Caco-2 (cell line): ENCODE data around the gene PAK4. TPM values are rescaled to one million over a fixed set of nuclear protein-coding genes. Genes with fewer than 3 reads are reported as not detected.

ENCODE experiments used
- BruUV-seq: library from RNA; stranded (reverse); fragments of 400-500 nt; replicated peaks from 2 replicates; lab custom pipeline; 2021; lab: Mats Ljungman, UMichigan
- CTCF ChIA-PET: fragments of 300-600 bp; sonication (Branson Sonifier 250); formaldehyde crosslinking; loops from one replicate; lab custom pipeline; 2022; ENCODE audit warnings: antibody characterized with exemption; lab: Charles Lee
- POLR2A ChIA-PET: fragments of 300-600 bp; sonication (Branson Sonifier 250); formaldehyde crosslinking; loops from one replicate; lab custom pipeline; 2022; ENCODE audit warnings: antibody characterized with exemption; lab: Charles Lee
- DNase-seq, 2 experiments: peaks; one replicate each; pipeline versions ENCODE4 v3.0.0 to v3.0.0-alpha.2; 2020 to 2022
- H3K27me3 ChIP-seq: replicated peaks from 2 replicates; pipeline ENCODE4 v1.6.0; 2011; ENCODE audit warnings: low read length; ENCODE audit not compliant: control insufficient read depth, insufficient read depth
- H3K36me3 ChIP-seq: 2 replicates; pipeline ENCODE4 v1.5.1; 2011; ENCODE audit warnings: low read length; ENCODE audit not compliant: control insufficient read depth, insufficient read depth
- H3K4me1 ChIP-seq: fragments of 250-450 bp; sonication (Bioruptor Pico); 2 replicates; pipeline ENCODE4 v1.5.1; 2020; ENCODE audit warnings: mild to moderate bottlenecking
- H3K4me3 ChIP-seq: 2 replicates; pipeline ENCODE4 v1.5.1; 2011; ENCODE audit warnings: low read depth, mild to moderate bottlenecking, control low read depth, low read length
- H3K9me3 ChIP-seq: fragments of 250-450 bp; sonication (Bioruptor Pico); 2 replicates; pipeline ENCODE4 v1.5.1; 2020; ENCODE audit warnings: mild to moderate bottlenecking, moderate library complexity
- H3K27ac Mint-ChIP-seq: one replicate; pipeline ENCODE4 v1.8.0; 2022; ENCODE audit warnings: mixed read lengths; ENCODE audit not compliant: unreplicated experiment
- H3K27me3 Mint-ChIP-seq: one replicate; pipeline ENCODE4 v1.8.0; 2022; ENCODE audit warnings: mixed read lengths; ENCODE audit not compliant: insufficient read depth, unreplicated experiment
- H3K36me3 Mint-ChIP-seq: one replicate; pipeline ENCODE4 v1.8.0; 2022; ENCODE audit warnings: mild to moderate bottlenecking, mixed read lengths; ENCODE audit not compliant: insufficient read depth, unreplicated experiment
- H3K4me1 Mint-ChIP-seq: one replicate; pipeline ENCODE4 v1.8.0; 2022; ENCODE audit warnings: low read depth, mixed read lengths; ENCODE audit not compliant: unreplicated experiment
- H3K4me3 Mint-ChIP-seq: one replicate; pipeline ENCODE4 v1.8.0; 2022; ENCODE audit warnings: mild to moderate bottlenecking, moderate library complexity, mixed read lengths; ENCODE audit not compliant: unreplicated experiment
- H3K9me3 Mint-ChIP-seq: one replicate; pipeline ENCODE4 v1.8.0; 2022; ENCODE audit warnings: mixed read lengths; ENCODE audit not compliant: unreplicated experiment
- intact Hi-C: fragments of 100-400 bp; cut with micrococcal nuclease; formaldehyde crosslinking; loops from one replicate; pipeline ENCODE4 v1.10.0; 2022; ENCODE audit not compliant: unreplicated experiment
- total RNA-seq: library from RNA; stranded (reverse); gene quantifications from 2 replicates; pipeline ENCODE4 v1.2.3, GENCODE V29; 2022
- TF ChIP-seq, protein P1 (sequence below), 2 experiments: fragments of 200-600 bp in 1 of 2; IDR thresholded peaks; 1 replicate in 1 of 2; 2 replicates in 1 of 2; pipeline versions ENCODE4 v1.5.1 to v1.8.0; 2011 to 2022; ENCODE audit warnings: antibody characterized with exemption in 1 of 2, control low read depth in 1 of 2, inconsistent platforms in 1 of 2, low read depth in 1 of 2, low read length in 1 of 2, mild to moderate bottlenecking in 1 of 2, moderate library complexity in 1 of 2; ENCODE audit not compliant: insufficient read depth in 1 of 2, severe bottlenecking in 1 of 2, unreplicated experiment in 1 of 2

The PAK4 gene
- total RNA-seq, 1 experiment from 2014 or later: 112 TPM

DNA sequence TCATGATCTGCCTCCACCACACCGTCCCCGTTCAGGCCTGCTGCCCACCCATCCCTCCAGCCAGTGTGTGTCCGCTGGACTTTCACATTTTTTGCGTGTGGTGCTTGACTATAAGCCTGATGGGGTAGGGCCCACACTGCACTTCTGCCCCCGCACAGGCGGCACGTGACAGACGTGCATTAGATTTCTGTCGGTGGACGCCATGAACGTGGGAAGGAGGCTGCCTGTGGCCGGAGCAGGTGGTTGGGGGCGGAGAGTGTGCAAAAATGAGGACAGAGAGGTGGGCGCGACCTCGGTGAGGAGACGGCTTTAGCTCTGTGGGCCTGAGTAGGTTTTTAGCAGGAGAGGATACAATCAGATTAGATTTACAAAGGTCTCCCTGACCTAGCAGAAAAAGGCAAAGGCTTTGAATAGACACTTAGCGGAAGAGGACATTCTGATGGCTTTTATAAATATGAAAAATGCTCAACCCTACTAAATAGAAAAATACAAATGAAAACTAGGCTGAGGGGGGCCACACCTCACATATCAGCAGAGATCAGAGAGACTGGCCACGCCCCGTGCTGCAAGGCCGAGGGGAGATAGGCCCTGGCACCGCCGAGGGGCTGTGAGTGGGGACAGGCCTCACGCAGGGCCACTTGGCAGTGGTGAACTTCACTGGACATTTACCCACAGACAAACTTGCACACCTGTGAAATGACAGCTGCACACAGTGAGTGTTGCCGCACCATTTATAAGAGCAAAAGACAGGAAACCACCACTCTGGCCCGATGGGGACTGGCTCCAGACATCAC is 25.4 kb downstream of the PAK4 start:
- TF ChIP-seq, protein P1, sequence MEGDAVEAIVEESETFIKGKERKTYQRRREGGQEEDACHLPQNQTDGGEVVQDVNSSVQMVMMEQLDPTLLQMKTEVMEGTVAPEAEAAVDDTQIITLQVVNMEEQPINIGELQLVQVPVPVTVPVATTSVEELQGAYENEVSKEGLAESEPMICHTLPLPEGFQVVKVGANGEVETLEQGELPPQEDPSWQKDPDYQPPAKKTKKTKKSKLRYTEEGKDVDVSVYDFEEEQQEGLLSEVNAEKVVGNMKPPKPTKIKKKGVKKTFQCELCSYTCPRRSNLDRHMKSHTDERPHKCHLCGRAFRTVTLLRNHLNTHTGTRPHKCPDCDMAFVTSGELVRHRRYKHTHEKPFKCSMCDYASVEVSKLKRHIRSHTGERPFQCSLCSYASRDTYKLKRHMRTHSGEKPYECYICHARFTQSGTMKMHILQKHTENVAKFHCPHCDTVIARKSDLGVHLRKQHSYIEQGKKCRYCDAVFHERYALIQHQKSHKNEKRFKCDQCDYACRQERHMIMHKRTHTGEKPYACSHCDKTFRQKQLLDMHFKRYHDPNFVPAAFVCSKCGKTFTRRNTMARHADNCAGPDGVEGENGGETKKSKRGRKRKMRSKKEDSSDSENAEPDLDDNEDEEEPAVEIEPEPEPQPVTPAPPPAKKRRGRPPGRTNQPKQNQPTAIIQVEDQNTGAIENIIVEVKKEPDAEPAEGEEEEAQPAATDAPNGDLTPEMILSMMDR (IDR thresholded peaks at IDR 0.05; ENCODE audit: insufficient read depth in 1 of 2, low read depth in 1 of 2, low read length in 1 of 2, severe bottlenecking in 1 of 2, unreplicated experiment in 1 of 2): no peak
- Histone ChIP-seq H3K4me3 (no peak overlapping the region), H3K9me3 (peaks cover 4% of the 10 kb centered on the region; the same call in 1 of the 2 replicates), H3K36me3 (no peaks in the 10 kb centered on the region; the same call in none of the 2 replicates), H3K27me3 (no peaks in the 10 kb centered on the region), H3K4me1 (peaks cover 36% of the 10 kb centered on the region)
- Mint-ChIP-seq H3K27me3 (no peaks in the 10 kb centered on the region), H3K4me3 (no peak overlapping the region), H3K36me3 (peaks cover 52% of the 10 kb centered on the region), H3K4me1 (peaks cover 55% of the 10 kb centered on the region), H3K27ac (peak overlapping the region; percentile 12), H3K9me3 (no peaks in the 10 kb centered on the region)
- no TSS peak for BruUV-seq
- ChIA-PET CTCF (no interaction called here), POLR2A (no interaction called here)
- no peak for DNase-seq
- intact Hi-C loops: no loop called here

DNA sequence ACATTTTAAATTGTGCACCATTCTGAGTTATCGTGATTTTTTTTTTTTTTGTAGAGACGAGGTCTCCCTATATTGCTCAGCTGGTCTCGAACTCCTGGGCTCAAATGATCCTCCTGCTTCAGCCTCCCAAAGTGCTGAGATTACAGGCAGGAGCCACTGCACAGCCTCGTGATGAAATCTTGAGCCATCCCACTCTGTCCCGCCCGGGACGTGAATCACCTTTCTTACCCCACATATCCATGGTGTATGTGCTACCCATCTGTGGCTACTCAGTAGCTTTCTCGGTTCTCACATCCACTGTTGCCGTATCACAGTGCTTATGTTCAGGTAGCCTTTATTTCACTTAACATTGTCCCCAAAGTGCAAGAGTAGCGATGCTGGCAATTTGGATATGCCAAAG is 26.5 kb downstream of the PAK4 start:
- Histone ChIP-seq H3K9me3 (peaks cover 4% of the 10 kb centered on the region; the same call in 1 of the 2 replicates), H3K36me3 (no peaks in the 10 kb centered on the region; the same call in none of the 2 replicates), H3K4me1 (peaks cover 39% of the 10 kb centered on the region), H3K4me3 (no peak overlapping the region), H3K27me3 (no peaks in the 10 kb centered on the region)
- no peak overlapping the region for H3K27ac Mint-ChIP-seq
- peaks cover 54% of the 10 kb centered on the region for H3K4me1 Mint-ChIP-seq
- BruUV-seq: no TSS peak
- TF ChIP-seq, protein P1 (IDR thresholded peaks at IDR 0.05; ENCODE audit: insufficient read depth in 1 of 2, low read depth in 1 of 2, low read length in 1 of 2, severe bottlenecking in 1 of 2, unreplicated experiment in 1 of 2): no peak
- no peak overlapping the region for H3K4me3 Mint-ChIP-seq
- H3K36me3 Mint-ChIP-seq: peaks cover 51% of the 10 kb centered on the region
- CTCF ChIA-PET: no interaction called here
- H3K27me3 Mint-ChIP-seq: no peaks in the 10 kb centered on the region
- H3K9me3 Mint-ChIP-seq: no peaks in the 10 kb centered on the region
- POLR2A ChIA-PET: no interaction called here
- intact Hi-C loops: no loop called here
- no peak for DNase-seq

DNA sequence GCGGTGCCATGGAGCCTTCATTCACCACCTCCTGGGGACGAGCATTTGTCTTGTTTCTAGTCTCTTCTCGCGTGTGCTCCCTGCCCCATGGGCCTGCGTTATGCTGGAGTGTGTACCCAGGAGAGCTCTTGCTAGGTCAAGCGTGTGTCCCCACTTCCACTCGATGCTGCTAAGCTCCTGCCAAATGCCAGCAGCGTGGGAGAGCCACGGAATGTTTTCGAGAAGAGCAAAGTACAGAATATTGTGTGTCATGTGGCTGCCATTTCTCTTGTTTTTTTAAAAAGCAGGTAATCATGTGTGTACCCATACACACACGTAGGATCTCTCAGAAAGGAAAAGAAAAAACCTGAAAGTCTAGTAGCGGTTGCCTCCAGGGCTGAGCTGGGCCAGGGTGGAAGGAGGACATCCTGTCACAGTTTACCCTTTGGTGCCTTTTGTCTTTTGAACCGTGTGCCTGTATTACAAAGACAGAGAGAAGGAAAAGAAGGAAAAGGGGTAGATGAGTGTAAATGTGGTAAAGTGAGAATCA is 28.6 kb downstream of the PAK4 start:
- intact Hi-C loops: loop anchor here (2.0 kb wide), 1 partner anchor 27 kb away; no protein-coding TSS in a partner anchor
- H3K4me1 ChIP-seq: peaks cover 60% of the 10 kb centered on the region
- no peaks in the 10 kb centered on the region for H3K27me3 ChIP-seq
- peaks cover 68% of the 10 kb centered on the region for H3K4me1 Mint-ChIP-seq
- H3K9me3 ChIP-seq: no peaks in the 10 kb centered on the region
- H3K4me3 ChIP-seq: no peak overlapping the region
- BruUV-seq: no TSS peak
- POLR2A ChIA-PET: no interaction called here
- H3K27ac Mint-ChIP-seq: peak overlapping the region; percentile 91
- peaks cover 1% of the 10 kb centered on the region for H3K36me3 ChIP-seq
- H3K9me3 Mint-ChIP-seq: no peaks in the 10 kb centered on the region
- H3K36me3 Mint-ChIP-seq: peaks cover 49% of the 10 kb centered on the region
- TF ChIP-seq, protein P1 (IDR thresholded peaks at IDR 0.05; ENCODE audit: insufficient read depth in 1 of 2, low read depth in 1 of 2, low read length in 1 of 2, severe bottlenecking in 1 of 2, unreplicated experiment in 1 of 2): no peak
- CTCF ChIA-PET: interaction anchor here (0.6 to 1.9 kb wide), 3 partner anchors 147 to 188 kb away, joined by 4 to 5 read pairs (median 4); partner anchors contain the start of genes FBXO17 and SAMD4B
- H3K4me3 Mint-ChIP-seq: peak overlapping the region; percentile 60
- DNase-seq: no peak
- no peaks in the 10 kb centered on the region for H3K27me3 Mint-ChIP-seq
